B cell (primary cell): ENCODE measurements around the gene ANKFY1.

Experiments
- EZH2 ChIP-seq: IDR thresholded peaks from 2 replicates; pipeline ENCODE4 v1.6.1; 2012; ENCODE audit warnings: borderline replicate concordance, low read depth, mild to moderate bottlenecking, moderate library complexity, low read length; ENCODE audit not compliant: insufficient read depth, poor library complexity, severe bottlenecking
- TF ChIP-seq, protein P1 (sequence below): fragments of 200-600 bp; IDR thresholded peaks from one replicate; pipeline ENCODE4 v1.8.0; 2022; ENCODE audit warnings: antibody characterized with exemption, mild to moderate bottlenecking

DNA sequence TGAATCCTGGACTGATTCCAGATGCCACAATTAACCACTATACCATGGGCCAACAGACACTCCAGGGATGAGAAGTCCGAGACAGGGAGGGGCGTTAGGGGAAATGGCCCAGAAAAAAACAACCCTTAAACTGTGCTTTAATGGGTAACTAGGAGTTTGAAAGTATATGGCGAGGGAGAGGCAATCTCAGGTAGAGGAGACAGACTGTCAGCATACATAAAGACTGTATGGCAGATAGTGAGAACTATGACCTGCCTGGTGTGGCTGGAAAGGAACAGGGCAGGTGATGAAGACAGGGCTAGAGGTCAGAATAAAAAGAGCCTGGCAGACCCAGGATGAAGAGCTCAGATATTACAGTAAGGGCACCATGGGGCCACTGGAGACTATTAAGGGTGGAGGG lies 129.1 kb downstream of the ANKFY1 start:
- TF ChIP-seq, protein P1, sequence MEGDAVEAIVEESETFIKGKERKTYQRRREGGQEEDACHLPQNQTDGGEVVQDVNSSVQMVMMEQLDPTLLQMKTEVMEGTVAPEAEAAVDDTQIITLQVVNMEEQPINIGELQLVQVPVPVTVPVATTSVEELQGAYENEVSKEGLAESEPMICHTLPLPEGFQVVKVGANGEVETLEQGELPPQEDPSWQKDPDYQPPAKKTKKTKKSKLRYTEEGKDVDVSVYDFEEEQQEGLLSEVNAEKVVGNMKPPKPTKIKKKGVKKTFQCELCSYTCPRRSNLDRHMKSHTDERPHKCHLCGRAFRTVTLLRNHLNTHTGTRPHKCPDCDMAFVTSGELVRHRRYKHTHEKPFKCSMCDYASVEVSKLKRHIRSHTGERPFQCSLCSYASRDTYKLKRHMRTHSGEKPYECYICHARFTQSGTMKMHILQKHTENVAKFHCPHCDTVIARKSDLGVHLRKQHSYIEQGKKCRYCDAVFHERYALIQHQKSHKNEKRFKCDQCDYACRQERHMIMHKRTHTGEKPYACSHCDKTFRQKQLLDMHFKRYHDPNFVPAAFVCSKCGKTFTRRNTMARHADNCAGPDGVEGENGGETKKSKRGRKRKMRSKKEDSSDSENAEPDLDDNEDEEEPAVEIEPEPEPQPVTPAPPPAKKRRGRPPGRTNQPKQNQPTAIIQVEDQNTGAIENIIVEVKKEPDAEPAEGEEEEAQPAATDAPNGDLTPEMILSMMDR = no peak
- no peak for TF ChIP-seq EZH2
